HG02852 (cell line): ENCODE data around the gene SPR.
A peak's percentile ranks its signal among the peaks of the same experiment; 100 is the strongest.

Experiments used
- ATAC-seq: cut with Tn5 transposase; IDR thresholded peaks from one replicate; pipeline ENCODE4 v1.9.1; 2021; ENCODE audit warnings: mild to moderate bottlenecking, moderate library complexity; ENCODE audit not compliant: unreplicated experiment

SPR gene

DNA sequence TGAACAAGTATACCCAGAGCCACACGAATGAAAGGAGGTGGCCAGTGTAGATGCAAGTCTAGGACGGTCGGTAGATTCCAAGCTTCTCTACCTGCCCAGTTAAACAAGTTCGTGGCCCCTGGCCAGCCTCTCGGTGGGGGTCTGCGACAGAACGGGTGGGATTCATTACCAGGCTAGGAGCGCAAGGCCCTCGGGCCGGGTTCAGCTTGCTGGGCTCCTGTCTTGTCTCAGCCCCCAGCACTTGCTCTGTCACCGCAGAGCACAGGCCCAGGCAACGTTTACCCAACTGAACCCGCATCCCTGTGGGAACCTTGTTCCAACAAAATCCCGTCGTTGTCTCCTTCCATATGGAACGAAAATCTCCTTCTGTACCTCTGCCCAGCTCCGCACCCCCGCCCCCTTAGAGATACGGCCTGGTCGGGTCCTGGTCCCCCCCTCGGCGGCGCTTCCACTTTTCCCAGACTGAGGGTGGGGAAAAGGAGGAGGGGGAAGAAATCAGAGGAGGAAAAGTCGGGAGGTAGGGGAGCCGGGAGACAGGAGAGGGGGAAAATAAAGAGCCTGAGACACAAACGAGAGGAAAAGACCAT is 28.2 kb downstream of the SPR start:
- no peak for ATAC-seq

DNA sequence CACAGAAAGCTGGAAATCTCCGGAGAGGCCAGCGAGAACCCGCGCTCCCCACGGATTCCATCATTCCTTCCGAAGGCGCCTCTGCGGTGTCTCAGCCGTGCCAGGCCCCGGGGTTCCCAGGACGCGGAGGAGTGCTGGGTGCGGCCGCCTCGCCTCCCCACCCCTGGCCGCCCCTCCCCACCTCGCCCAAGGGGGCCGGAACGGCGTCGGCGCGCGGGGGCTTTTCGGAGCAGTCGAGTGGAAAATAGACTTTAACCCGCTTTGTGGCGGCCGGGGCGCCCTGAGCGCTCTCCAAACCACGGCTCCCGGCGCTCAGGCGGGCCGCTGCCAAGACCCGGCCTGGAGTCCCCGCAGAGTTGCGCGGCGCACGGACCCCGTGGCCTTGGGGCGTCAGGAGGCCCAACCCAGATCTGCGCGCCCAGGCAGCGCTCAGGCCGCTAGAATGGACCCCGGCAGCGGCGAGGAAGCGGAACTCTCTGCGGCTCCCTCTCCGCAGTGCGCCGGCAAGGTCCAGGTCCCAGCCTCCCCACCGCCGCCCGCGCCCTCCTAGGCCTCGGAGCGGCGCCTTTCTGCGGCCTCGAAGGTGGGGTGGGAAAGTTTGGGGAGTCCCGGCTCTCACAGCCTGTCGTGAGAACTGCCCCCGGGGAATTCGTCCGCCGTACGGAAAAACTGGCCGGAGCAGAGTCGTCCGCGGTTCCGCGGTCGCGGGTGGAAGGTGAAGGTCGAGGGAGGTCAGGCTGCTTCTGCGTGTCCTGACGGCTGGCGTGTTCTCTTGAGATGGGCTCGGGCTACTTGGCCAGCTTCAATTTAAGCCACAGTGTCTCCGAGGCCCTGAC is 28.9 kb downstream of the SPR start:
- ATAC-seq, result peak; percentile 58

DNA sequence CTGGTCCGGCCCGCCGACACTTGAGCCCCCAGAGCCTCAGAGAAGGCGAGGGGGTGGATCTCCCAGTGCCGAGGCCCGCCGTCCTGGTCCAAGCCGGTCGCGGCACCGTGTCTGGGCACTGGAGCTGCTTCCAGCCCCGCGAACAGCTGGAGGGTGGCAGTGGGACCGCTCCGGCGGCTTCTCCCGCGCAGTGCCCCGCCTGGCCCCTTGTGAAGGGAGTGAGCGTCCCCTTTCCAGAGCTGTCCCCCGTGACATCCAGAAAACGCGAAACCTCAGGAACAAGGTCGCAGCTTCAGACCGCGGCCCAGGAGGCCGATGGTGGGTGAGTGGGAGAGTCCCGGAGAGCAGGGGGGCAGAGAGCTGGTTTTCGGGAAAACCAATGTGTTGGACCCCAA is 29.5 kb downstream of the SPR start:
- ATAC-seq, result no peak

DNA sequence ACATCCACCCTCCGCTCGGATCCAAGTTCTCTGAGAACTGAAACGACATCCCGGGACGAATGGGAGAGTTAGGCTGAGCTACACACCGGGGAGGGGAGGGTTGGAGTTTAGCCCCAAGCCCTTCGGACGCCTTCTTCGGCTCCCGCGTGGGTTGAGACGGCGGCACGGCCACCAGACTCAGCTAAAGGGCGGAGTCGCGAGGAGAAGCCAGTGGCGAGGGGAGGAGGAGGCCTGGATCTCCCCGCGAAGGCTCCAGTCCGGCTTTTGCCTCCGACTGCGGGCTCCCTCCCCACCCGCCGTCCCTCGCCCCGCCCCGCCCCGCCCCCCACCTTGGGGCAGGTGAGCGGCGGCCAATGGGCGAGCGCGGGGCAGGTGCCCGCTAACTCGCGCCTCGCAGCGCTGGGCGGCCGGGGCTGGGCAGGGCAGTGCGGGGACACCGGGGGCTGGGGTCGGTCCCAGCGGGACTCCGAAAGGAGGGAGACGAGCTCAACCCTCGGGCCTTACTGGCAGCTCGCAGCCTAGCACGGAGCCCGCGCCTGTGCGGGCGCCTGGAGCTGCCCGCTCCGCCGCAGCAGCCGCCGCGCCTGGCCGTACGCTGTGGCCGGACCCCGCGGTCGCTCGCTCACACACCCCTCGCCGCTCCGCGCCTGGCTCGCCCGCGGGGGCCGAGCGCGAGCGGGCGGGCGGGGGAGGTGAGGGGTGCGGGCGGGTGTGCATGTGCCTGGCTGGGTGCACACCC is 30.1 kb downstream of the SPR start, which contains the start of gene EMX1:
Gene EMX1, plus strand, starts transcription at position 382 of the 739 bp plus-strand sequence. Its CDS starts 334 bp downstream, at position 716.
- ATAC-seq, result peak; percentile 34

DNA sequence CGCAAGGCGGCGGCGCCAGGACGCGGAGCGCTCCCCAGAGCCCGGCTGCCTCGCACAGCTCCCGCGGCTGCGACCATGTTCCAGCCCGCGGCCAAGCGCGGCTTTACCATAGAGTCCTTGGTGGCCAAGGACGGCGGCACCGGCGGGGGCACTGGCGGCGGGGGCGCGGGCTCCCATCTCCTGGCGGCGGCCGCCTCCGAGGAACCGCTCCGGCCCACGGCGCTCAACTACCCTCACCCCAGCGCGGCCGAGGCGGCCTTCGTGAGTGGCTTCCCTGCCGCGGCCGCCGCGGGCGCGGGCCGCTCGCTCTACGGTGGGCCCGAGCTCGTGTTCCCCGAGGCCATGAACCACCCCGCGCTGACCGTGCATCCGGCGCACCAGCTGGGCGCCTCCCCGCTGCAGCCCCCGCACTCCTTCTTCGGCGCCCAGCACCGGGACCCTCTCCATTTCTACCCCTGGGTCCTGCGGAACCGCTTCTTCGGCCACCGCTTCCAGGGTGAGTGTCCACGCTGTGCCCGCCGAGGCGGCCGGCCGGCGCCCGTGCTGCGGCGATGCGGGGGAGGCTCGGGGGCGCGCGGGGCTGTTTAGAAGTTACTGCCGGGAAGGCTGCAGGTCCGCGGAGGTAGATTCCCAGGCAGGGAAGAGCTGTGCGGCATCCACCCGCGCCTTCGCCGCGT is 30.8 kb downstream of the SPR start:
- no peak for ATAC-seq

DNA sequence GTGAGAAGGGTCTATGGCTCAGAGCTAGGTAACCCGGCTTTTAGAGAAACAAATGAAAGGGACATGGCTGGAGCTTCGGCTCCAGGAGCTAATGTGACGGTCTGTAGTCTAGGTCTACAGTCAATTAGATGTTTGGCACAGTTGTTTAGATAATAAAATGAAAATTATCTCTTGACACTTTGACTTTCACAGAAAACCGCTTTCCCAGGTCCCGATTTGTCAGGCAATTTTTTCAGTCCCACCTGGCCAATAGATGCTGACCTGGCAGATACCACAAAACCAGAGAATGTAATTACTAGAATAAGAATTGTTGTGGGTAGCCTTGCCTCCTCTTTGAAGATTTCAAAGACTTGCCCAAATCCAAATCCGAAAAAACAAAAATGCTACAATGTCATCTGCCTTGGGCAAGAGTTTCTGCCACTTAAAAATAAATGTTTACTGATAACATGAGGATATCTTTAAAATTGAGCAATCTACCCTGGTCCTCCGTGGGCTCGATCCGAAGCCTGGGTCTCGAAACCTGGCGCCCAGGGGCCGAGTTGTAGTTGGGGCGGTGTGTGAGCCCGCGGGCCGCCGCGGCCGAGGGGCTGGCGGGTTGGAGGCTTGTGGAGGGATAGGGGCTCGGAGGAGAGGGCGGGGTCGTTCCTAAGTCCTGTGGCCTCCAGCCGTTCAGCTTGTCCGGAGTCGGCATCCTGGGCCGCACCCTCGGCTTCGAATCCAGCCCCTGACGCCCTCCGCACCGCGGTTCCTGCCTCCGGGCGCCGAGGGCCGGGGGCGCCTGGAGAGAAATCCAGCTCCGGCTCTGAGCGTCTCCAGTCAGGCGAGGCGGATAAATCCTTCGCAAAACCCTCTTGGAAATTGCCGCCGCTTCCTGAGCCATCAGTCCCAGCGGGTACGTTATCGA is 32.5 kb downstream of the SPR start:
- no peak for ATAC-seq

DNA sequence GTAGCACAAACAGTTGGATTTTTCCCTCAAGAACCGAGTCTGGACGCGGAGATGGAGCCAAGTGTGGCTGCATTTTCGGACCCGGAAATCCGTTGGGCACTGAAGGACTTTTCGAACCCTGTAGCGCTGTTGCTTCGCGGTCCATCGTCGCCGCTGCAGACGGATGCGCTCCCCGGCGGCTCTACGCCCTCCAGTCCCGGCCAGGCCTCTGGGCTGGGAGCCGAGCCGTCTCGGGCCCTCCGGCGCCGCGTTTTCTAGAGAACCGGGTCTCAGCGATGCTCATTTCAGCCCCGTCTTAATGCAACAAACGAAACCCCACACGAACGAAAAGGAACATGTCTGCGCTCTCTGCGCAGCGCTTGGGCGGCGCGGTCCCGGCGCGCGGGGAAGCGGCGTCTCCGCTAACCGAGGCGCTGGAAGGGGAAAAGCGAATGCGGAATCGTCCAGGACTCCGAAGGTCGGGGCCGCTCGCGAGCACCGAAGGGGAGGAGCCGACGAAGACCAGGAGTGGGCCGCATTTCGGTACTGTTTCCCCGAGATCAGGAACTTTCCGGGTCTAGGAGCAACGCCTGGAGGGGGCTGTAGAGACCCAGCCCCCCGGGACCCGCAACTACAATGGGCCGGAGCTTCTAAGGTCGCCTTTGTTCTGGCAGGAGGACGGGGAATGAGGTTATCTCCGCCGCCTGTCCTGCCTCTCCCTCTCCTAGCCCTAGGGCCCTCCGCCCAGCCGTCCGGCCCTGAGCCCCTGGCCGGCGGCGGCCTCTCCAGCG is 33.3 kb downstream of the SPR start:
- no peak for ATAC-seq

DNA sequence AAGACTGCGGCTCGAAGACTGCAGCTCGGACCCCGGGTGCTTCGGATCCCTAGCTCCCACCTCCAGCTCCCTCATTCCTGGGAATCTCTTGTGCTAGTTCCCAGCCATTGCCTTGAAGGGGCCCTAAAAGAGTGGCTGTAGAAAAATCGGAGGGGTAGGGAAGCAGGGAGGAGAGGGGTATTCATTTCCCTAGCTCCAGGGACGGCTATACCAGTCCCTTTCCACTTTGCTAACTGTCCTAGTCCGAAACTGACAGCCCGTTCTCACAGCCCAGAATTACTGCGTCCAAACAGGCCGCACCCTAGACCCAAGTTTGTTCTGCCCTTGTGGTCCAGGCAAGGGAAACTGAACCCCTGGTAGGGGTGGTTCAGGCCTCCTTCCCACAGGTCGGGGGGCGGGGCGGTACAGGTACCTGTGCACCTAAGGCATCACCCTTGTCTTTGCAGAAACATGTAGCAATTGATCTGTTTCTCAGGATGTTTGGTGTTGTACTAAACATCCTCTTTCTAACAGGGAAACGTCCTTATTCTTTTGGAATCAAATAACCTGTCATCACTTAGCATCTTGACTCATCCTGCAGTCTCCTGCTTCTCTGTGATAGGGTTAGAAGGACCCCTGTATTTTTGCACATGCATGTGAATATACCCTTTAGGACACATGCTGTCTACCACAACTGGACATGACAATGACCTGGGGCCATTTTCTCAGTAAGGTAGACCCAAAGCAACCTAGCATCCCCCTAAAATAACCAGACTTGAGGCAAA is 34.1 kb downstream of the SPR start:
- no peak for ATAC-seq

DNA sequence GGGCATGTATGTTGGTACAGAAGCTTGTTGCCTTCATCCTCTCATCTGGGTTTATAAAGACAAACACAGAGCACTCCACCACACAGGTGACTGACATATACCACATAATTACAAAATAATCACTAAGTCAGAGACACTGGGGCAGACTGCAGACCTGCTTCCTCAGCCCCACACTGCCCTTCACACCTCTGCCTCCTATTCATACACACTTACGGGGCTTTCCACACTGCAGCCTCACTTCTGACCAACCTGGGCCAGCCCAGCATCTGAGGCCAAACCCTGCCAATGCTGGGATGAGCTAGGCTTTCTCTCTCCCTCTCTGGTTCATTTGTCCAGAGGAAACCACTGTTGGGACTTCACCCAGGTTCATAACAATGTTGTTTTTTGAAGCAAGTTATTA is 34.6 kb downstream of the SPR start:
- ATAC-seq, result no peak

DNA sequence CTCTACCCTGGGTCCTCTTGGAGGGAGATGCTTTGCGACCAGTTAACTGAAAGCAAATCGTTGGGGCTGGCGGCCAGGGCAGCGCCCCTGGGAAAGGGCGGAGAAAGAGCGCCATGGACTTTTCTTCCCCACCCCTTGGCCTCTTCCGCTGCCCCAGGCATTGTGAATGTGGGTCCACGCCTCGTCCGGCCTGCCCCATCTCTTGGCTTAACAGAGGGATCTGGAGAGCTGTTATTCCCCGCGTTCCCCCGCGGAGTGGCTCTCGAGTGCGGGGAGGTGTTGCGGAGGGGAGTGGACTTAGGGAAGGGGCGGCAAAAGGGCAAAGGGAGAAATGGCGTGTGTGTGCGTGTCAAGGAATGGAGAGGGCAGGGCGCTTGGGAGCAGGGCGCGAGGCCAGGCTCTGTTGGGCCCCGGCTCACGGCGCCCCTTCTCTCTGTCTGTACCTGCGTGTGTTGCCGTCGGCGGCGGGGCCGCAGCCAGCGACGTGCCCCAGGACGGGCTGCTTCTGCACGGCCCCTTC is 36.7 kb downstream of the SPR start:
- no peak for ATAC-seq

DNA sequence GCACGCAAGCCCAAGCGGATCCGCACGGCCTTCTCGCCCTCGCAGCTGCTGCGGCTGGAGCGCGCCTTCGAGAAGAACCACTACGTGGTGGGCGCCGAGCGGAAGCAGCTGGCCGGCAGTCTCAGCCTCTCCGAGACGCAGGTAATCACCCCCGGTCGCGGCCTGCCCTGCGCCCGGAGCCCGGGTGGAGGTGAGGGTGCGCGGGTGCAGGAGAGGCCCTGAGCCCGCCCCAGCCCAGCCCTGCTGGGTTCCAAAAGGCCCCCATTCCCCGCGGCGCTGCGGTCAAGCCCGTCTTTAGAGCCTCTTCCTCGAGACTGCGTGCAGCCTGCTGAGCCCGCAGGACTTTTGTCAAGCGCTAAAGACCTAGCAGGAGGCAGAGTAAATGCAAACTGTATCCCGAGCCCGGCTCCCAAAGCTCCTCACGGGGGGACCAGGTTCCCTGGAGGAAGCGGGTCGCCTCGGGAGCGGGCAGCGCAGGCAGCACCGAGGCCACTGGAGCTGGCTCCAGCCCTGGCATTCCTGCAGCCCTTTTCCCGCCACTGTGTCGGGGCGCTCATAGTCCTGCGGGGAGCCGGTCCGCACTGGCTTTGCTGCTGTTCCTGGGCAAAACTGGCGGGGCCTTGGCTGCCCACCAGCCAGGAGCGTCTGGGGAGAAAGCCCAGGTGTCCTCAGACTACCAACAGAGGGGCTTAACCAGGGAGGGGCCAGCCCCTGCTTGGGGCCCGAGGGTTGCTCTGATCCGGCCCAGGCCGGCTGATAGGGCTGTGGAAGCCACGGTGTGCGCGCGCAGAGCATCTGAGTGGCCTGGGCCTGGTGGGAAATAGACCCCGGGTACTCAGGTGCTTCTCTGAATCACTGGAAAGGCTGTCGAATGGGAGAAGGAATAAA is 37.4 kb downstream of the SPR start:
- ATAC-seq, result peak; percentile 52

DNA sequence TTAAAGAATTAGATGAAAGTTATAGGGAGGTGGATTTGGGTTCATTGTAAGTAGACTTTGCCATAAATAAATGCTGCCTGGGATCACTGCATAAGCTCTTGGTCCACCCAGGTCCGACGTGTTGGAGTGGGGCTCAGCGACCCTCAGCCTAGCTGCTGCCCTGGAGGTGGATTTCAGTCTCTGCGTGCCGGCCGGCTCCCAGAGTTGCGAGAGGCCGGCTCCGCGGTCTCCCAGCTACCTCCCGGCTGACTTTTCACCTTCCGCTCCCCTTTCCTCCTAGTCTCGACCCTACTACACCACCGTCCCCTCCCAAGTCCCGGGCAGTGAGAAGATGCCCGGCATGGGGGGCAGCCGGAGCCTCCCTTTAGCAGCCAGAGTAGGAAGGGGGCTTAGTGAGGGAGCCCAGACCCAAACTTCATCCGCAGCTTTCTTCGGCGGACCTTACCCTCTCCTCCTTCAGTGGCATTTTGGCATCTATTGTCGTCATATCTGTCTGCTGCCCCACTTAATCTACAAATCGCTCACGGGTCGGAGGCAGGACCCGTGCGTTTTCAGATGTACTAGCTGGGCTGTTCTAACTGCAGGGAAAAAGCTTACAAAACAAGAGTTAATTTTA is 38.2 kb downstream of the SPR start:
- ATAC-seq, result no peak

DNA sequence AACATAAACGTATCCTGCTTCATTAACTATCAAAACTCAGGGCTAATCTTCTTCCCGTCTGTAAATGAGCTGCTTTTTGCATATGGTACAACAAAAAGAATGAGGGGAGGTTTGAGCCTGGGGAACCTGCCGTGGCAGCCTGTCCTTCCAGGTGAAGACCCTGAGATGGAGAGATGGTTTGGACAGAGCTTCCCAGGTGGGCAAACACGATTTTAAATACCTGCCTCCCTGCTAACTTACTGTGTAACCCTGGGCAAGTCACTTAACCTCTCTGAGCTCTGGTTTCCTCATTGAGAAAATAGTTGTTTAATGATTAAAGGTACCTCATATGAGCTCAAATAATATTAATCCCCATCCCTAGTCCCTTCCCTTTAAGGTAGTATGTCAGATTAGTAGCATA is 39.2 kb downstream of the SPR start:
- ATAC-seq, result no peak

DNA sequence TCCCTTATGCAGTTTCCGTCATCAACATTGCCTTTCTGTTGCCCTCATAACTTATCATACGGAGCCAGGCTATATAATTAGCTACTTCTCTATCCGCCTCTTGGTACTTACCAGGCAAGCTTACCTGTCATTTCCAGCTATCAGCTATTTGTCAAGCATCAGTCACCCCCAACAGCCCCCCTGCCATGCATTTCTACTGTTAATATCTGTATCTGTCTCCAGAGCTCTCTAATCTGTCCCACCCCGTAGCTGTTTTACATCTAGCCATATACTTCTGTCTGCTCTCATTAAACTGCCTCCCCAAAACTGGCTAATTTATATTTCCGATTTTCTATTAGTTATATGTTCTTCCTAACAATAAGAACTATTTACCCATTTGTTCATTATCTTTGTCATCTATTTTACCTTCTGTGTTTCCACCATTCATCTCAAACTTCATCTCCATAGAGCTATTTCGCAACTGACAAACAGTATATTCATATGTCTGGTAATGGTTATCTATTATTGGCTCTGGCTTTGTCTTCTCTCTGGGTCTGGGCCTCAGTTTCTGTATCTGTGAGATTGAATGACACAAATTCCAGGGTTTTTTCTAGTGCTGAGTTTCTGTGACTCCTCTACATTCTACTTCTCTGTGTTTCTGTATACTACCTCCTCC is 39.7 kb downstream of the SPR start:
- no peak for ATAC-seq

DNA sequence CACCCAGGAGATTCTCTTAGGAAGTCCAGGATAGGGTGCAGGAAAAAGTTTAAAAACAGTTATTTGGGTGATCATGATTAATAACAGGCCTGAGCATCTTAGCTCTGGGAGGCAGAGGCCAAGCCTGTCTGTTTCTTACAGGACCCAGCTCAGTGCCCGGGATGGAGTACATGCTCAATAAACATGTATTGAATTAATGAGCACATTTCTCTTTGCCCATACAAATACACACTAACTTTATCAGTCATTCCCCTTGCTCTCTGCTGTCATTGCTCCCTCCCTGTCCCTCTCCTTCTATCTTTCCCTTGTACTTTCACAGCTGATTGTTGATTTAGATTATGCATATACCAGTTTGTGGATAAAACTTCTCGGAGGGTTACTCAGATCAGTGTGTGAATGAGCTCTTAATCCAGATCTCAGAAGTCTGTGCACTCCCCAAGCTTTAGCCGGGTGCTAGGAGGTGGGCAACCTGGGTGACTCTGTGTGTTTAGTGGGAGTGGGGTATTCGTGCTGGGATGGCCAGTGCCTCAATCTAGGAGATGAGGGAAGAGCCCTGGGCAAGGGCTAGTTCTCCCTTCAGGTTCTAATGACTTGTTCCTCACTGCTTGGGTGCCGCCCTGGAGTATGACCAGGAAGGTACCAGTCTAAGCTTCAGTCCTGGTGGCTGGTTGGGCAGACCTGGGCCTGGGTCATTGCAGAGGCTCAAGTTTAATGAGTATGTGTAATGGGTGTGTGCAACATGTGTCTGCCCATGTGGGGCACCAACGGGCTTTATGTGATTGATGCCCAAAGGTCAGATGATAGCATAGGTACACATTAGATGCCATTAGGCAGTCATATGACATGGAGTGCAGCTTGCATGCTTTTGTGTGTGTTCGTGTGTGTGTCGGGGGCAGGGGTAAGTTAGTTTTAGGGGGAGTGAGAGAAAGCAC is 40.7 kb downstream of the SPR start:
- ATAC-seq, result no peak

DNA sequence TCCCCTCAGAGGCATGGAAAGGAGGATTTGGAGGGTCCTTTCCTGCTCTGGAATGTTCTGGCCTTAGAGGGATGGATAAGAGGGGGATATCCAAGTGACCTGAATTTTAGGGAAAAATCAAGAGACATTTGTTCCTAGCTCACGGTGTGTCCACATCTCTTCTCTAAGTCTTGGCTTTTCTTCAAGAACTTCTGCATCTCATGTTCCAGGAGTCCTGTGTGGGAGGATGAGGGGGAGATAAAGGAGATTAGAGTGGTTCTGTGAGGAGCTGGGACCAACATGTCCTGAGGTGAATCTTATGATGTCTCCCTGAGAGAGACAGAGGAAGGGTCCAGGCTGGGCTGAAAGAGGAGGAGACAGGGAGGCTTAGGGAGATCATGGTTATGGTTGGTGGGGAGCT is 41.8 kb downstream of the SPR start:
- ATAC-seq, result no peak
